ENCODE data around the gene NCOR1.
"Not testable (repeated sequence)": the region's sequence is repeated elsewhere in the genome, so short reads cannot be mapped to it uniquely, and the experiment has no call there.

NCOR1 gene

DNA sequence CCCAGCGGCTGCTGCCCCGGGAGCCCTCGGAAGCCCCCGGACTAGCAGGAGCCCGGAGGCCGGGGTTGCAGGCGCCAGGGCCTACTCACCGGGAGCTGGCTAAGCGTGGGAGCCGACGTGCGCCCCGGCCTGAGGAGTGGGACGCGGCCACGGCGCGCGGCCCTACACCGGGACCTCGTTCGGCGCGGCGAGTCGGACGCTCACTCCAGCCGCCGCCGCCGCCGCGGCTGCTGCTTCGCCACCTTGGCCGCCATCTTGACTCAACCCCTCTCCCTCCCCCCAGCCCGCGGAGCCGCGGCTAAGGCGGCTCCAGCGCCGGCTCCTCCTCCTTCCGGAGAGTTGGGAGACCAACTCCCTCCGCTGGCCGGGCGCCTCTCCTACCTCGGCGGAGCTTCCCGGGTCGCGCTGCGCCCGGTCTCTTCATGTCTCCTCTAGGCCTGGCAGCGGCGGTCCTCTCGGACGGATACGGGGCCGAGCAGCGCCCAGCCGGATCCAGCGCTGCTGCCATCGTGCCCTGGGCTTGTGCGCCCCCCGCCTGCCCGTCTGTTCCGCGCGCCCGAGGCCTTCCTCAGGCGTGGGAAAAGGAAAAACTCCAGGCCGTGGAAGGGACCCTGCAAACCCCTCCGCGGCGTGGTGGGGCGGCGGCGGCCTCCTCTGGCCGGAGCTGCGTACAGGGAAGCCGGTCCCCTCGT, at the start of gene NCOR1:
Gene NCOR1, minus strand, starts transcription at position 262 of the 692 bp plus-strand sequence. CDS start 20,965 bp downstream, outside the sequence.
- peak; percentile 95 for DNase-seq (ENCODE audit: low spot score)

DNA sequence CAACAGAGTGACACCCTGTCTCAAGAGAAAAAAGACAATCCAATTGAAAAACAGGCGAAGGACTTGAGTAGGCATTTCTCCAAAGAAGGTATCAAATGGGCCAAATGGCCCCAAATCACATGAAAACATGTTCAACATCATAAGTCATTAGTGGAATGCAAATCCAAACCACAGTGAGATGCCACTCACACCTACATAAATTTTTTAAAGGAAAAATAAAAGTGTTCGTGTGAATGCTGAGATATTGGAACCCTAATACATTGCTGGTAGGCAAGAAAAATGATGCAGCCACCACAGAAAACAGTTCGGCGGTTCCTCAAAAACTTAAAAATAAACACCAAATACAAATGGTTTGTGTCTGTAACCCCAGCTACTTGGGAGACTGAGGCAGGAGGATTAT, 46.9 kb upstream of the NCOR1 start:
- no peak for DNase-seq (ENCODE audit: low spot score)

DNA sequence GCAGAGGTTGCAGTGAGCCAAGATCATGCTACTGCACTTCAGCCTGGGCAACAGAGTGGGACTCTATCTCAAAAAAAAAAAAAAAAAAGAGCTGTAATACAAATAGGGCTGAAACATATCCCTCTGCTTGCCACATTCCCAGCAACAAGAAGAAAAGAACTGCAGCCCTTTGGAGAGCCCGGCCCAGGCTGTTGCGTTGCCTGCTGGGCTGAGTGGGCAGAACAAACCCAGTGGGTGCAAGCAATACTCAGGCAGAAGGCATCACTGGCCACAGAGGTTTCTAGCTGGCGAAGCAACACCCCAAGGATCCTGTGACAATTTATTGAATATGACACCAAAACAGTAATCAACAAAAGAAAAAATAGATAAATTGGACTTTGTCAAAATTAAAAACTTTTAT, 45.7 kb upstream of the NCOR1 start:
- no peak for DNase-seq (ENCODE audit: low spot score)

- DNase-seq (ENCODE audit: low spot score): no peak
Measured at GRCh38 chr17:16259926-16260325, 44.6 kb upstream of the NCOR1 start.

- DNase-seq (ENCODE audit: low spot score): no peak
Measured at GRCh38 chr17:16258901-16259300, 43.6 kb upstream of the NCOR1 start.

- DNase-seq (ENCODE audit: low spot score): no peak
Measured at GRCh38 chr17:16255481-16255921, 40.2 kb upstream of the NCOR1 start.

- no peak for DNase-seq (ENCODE audit: low spot score)
Measured at GRCh38 chr17:16254773-16255400, 39.6 kb upstream of the NCOR1 start.

DNA sequence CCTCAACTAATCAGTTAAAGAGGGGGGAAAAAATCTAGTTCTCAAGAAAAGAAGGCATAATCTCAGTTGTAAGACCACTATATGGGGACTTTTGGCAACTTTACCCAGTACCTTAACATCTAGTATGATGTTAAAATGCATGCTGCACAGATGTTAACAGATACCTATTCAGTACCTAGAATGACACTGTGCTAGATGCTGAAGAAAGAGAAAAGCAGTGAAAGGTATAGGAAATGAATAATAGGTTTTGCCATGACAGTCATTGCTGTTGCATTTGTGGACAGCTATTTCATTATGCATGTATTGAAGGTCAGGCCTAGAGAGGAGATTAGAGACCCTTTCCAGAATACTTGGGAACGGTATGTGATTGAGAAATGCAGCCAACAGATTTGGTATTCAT, 36.2 kb upstream of the NCOR1 start:
- DNase-seq (ENCODE audit: low spot score): no peak

DNA sequence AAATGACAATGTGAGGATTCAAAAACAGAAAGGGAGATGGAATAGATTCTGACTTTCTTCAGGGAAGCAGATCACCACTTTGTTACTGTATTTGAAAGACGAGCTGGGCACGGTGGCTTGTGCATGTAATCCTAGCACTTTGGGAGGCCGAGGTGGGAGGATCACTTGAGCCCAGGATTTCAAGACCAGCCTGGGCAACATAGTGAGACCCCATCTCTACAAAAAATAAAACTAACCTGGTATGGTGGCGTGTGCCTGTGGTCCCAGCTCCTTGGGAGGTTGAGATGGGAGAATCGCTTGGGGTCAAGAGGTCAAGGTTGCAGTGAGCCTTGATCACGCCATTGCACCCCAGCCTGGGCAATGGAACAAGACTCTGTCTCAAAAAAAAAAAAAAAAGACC, 35.7 kb upstream of the NCOR1 start:
- DNase-seq (ENCODE audit: low spot score): no peak

- peak; percentile 21 for DNase-seq (ENCODE audit: low spot score)
Measured at GRCh38 chr17:16250635-16251034, 35.3 kb upstream of the NCOR1 start.

DNA sequence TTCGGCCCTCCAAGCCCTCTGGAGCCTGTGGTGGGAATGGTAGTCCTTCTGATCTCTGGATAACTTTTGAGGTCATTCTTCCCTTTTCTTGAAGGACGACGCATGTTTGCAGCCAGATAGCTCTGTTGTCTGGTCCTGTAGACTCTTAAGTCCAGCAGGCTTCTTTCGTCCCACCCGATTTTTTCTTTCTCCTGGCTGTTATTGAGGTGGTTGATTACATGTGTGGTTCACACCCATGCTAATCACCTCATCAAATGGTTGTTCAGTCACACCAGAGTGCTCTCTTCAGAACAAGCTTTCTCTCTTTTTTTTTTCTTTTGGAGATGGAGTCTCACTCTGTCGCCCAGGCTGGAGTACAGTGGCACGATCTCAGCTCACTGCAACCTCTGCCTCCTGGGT, 32.3 kb upstream of the NCOR1 start:
- DNase-seq (ENCODE audit: low spot score): no peak

GRCh38 chr17:16243801-16244567, 28.6 kb upstream of the NCOR1 start:
- no peak for DNase-seq (ENCODE audit: low spot score)

DNA sequence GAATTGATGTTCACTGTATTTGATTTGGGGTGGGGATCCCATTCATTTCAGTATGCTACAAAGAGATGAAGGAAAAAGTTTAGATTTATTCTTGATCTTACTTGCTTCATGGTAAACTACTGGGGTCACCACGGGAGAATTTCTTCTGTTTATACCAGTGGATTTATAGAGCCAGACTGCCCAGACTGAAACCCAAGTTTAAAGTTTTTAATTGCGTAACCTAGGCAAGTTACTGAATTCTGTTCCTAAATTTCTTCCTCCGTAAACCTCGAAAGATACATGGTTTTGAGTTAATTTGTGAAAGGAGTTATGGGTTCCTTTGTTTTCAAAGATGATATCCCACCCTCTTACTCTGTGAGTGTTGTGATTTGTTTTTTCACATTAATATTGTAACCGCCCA, 28.1 kb upstream of the NCOR1 start:
- DNase-seq (ENCODE audit: low spot score): no peak

- no peak for DNase-seq (ENCODE audit: low spot score)
Measured at GRCh38 chr17:16241906-16242399, 26.6 kb upstream of the NCOR1 start.

DNA sequence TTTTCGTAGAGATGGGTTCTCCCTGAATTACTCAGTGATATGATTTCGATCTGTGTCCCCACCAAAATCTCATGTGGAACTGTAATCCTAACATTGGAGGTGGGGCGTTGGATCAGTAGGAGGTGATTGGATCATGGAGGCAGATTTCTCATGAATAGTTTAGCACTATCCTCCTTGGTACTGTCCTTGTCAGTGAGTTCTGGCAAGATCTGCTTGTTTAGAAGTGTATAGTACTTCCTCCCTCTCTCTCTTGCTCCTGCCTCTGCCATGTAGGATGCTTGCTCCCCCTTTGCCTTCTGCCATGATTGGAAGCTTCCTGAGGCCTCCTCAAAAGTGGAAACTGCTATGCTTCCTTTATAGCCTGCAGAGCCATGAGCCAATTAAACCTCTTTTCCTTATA, 24.6 kb upstream of the NCOR1 start:
- DNase-seq (ENCODE audit: low spot score): no peak

DNA sequence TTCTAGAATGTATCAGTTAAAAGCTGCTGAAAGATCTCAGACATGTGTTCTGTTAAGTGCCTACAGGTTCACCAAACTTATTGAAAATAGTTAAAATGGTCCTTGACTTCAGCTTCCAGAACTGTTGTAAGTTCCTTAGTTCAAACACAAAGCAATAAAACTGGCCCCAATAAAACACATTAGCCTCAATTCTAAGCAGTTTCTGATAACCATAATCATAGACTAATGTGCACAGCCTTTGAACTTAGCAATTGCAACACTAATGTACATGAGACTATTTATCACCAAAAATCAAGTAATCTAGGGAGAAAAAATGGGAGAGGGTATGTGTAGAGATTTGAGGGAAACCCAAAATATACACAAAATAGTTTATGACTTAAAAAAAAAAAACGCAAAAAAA, 17.1 kb upstream of the NCOR1 start:
- no peak for DNase-seq (ENCODE audit: low spot score)

- peak; percentile 38 for DNase-seq (ENCODE audit: low spot score)
Measured at GRCh38 chr17:16229912-16230561, 14.7 kb upstream of the NCOR1 start.

DNA sequence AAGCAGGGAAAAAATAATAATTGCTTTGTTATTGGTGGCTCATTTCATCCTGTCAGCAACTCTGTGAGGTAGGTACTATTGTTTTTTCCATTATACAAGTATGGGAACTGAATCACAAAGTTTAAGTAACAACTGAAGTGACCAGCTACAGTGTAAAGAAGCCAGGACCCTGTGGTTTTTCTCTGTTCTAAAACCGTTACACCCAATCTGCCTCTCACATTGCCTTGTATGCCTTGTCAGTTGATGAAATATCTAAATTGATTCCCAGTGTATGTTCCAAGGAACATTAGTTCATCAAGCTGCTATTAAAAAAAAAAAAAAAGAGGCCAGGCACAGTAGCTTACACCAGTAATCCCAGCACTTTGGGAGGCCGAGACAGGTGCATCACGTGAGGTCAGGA, 7.1 kb upstream of the NCOR1 start:
- no peak for DNase-seq (ENCODE audit: low spot score)

DNA sequence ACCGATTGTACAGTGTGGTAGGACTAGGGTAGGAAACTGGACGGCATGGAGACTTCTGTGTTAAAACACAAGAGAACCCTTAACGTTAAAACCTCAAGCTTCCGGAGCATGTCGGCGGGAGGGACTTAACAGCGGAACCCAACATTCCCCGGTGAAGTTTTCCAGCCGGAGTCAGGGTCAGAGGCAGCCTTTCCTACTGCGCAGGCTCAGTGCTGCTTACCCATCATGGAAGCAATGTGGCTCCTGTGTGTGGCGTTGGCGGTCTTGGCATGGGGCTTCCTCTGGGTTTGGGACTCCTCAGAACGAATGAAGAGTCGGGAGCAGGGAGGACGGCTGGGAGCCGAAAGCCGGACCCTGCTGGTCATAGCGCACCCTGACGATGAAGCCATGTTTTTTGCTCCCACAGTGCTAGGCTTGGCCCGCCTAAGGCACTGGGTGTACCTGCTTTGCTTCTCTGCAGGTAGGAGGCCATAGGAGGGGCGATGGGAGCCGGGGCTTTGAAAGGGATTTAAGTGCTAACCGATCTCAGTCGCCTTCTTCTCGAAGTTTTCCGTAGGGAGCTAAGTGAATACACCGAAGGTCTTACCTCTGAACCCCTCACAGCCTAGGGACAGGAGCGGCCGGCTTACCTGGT, 1.8 kb upstream of the NCOR1 start, which contains the start of gene PIGL:
Gene PIGL, plus strand, starts transcription at position 209 of the 634 bp plus-strand sequence. Its CDS starts 17 bp downstream, at position 226.
- DNase-seq (ENCODE audit: low spot score): peak; percentile 94

DNA sequence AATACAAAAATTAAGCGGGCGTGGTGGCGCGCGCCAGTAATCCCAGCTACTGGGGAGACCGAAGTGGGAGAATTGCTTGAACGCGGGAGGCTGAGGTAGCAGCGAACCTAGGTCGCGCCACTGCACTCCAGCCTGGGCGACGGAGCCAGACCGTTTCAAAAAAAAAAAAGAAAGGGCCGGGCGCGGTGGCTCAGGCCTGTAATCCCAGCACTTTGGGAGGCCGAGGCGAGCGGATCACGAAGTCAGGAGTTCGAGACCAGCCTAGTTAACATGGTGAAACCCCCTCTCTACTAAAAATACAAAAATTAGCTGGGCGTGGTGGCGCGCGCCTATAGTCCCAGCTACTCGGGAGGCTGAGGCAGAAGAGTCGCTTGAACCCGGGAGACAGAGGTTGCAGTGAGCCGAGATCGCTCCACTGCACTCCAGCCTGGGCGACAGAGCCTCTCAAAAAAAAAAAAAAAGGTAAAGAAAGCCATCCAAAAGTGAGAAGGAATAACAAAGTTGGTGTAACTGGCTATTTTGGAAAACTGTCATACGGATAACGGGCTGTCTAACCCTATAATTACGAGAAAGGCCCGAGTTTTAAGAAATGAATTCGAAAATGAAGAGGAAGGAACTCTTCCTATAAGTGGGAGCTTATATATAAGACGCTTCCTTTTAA, 1.1 kb upstream of the NCOR1 start:
- not testable (repeated sequence) for DNase-seq (ENCODE audit: low spot score)

DNA sequence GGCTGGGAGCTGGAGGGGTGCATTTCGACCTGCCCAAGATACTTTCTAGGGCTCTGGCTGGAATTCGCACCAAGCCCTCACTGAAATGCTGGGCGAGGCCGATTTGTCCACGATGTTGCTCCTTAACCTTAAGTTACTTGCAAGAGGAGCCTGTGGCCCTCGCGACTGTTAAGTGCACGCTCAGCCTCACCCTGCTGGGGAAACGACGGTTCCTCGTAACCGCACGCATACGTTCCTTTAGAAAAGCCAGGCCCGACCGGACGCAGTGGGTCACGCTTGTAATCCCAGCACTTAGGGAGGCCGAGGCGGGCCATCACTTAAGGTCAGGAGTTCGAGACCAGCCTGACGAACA, 607 bp upstream of the NCOR1 start:
- peak; percentile 59 for DNase-seq (ENCODE audit: low spot score)

GRCh38 chr17:16215002-16215272, 397 bp downstream of the NCOR1 start:
- DNase-seq (ENCODE audit: low spot score): peak; percentile 61

Data from SW480 (cell line).